ENCODE data around the gene CDC14B.
A peak's percentile ranks its signal among the peaks of the same experiment; 100 is the strongest.
"Not testable (repeated sequence)": the region's sequence is repeated elsewhere in the genome, so short reads cannot be mapped to it uniquely, and the experiment has no call there.

CDC14B gene

DNA sequence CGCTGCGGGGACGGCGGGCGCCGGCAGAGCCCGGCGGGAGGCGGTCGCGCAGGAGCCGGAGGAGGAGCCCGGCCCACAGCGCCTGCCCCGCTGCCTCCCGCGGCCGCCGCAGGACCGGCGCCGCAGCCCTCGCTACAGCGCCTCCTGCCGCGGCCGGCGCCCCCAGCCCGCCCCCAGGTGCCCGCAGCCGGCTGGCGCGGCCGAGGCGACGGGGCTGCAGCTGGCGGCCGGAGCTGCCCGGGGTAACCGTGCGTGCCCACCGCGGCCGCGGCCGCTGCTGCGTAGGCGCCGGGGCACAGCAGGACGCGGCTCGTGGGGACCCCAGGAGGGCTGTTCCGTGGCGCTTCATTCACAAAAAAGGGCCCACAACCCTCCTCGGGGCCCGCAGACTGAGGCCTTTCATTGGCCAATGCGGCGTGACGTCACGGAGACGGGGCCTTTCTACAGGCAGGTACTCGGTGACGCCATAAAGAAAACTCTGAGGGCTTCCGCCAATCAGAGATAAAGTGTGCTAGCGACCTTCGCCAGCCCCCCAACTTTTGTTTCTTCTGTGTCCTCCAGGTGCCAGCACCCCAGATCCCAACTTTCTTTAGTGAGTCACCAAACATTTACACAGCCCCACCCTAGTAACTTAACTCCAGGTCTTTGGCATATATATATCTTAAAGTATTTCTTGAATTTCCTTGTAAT, at the start of gene CDC14B:
CDC14B (minus strand) TSS at position 353 of the 690 bp plus-strand sequence. CDS start 465 bp downstream, outside the sequence.
- peak; percentile 80 for DNase-seq

- no peak for DNase-seq
Measured at GRCh38 chr9:96668868-96669534, 49.4 kb upstream of the CDC14B start.

DNA sequence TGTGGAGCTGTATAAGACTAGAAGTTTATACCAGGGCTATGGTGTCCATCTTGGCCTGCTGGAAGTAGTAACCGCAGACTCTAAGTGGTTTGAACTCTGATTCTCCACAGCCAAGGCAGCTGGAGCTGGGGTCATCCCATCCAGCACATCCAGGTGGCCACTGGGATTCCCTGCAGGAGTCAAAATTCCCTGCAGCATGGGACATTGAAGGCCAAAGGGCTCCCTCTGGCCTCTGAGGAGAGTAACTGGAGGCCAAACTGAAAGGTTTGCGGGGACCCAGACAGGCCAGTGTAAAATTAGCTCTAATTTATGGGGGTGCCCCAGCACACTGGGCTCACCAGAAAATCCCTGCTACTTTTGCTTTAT, 47.7 kb upstream of the CDC14B start:
- DNase-seq: no peak

DNA sequence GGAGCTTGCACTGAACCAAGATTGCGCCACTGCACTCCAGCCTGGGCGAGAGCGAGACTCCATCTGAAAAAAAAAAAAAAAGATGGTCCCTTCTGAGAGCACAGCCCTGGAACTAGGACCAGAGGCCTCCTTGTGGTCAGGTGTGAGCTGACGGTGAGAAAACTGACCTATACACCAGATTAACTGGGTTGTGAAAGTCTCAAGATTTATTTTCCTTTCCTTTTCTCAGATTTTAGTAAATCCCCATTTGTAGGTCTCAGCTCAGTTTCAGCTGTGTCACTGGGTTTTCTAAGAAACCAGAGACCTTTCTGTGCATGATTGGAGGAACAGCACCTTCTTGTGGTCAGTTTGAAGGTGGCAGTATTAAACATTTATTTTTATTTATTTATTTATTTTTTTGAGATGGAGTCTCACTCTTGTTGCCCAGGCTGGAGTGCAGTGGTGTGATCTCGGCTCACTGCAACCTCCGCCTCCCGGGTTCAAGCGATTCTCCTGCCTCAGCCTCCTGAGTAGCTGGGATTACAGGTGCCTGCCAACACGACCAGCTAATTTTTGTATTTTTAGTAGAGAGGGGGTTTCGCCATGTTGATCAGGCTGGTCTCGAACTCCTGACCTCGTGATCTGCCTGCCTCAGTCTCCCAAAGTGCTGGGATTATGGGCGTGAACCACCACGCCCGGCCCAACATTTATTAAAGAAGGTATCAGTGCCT, 47.2 kb upstream of the CDC14B start:
- DNase-seq: peak; percentile 57

DNA sequence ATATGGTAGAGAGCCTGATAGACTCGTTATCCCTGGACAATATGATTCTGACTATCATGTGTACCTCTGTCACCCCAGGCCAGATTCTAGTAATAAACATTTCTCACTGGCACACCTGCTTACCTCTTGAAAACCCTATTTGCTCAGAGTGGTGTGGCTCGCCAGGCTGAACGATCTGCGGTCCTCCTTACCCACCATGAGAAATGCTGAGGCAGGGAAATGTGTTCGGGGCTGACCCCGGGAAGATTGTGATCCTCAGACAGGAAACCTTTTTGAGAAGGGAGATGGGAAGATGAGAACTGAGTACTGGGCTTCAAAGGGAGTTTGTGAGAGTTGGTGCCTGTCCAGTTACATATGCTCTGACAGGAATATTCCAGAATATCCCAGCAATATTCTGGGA, 46.1 kb upstream of the CDC14B start:
- DNase-seq: no peak

- no peak for DNase-seq
Measured at GRCh38 chr9:96663506-96664120, 44.0 kb upstream of the CDC14B start.

GRCh38 chr9:96661711-96662110, 42.1 kb upstream of the CDC14B start:
- DNase-seq: no peak

GRCh38 chr9:96660692-96661248, 41.1 kb upstream of the CDC14B start:
- DNase-seq: no peak

GRCh38 chr9:96655198-96655851, 35.7 kb upstream of the CDC14B start, which contains the start of gene PRXL2C:
Gene PRXL2C (minus strand): TSS chr9:96655317. CDS start chr9:96655281, 36 bp downstream.
- peak; percentile 86 for DNase-seq

- DNase-seq: peak; percentile 91
Measured at GRCh38 chr9:96654450-96655197, 35.0 kb upstream of the CDC14B start.

DNA sequence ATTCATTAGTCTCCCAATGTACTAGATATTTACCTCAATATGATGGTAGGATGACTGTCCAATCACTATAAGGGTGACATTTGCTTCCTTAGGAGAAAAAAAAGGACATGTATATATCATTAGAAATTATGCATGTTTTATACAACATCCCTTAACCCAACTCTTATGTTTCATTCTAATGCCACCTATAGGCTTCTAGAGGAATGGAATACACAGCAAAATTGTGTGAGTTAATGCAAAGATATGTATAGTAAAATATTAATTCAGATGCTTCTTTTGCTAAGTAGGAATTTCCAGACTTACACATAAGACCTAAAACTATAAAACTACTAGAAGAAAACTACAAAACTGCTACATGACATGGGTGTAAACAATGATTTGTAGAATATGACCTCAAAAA, 32.0 kb upstream of the CDC14B start:
- peak; percentile 43 for DNase-seq

DNA sequence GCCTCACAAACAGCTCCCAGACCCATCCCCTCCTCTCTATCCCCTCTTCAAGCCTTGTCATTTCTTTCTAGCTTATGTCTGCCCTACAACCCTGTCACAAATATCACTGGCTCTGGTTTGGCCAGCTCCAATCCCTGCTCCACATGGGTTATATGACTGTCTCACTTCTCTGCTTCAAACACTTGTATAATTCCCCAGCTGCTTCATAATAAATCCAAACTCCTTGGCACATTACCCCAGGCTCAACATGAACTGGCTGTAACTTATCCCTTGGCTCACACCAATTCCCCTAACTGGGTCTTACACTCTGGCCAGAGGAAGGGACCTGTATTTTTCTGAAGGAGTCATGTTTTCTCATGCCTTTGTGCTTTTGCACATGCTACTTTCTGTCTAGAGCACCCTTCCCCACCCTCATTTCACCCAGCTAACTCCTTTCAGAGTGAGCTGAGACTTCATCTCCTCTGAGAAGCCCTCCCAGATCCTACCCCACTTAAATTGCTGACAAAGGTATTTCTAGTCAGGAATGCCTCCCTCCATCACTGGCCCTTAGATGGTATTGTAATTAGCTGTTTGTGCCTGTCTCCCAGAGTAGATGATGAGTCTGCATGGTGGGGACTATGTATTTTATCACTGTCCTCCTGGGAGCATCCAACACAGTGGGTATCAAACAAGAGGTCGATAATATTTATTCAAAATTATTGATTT, 30.1 kb upstream of the CDC14B start:
- no peak for DNase-seq

- DNase-seq: peak; percentile 17
Measured at GRCh38 chr9:96646081-96646991, 26.7 kb upstream of the CDC14B start.

DNA sequence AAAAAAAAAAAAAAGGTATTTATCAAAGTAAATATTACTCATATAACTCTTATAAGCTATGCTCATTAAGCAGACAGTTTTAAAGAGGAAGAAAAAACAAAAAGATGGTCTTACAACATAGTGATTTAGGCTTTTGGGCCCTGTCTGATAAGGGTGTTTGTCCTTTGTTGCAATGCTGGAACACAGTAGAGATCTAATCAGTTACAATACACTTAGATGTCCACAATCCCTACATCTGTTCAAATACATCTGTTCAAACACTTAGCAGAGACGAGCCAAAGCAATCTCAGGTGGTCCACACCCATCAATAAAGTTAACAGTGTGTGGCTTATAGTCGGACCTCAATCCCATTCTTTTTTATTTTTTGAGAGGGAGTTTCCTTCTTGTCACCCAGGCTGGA, 24.5 kb upstream of the CDC14B start:
- no peak for DNase-seq

GRCh38 chr9:96641514-96641913, 21.9 kb upstream of the CDC14B start:
- no peak for DNase-seq

- DNase-seq: no peak
Measured at GRCh38 chr9:96638606-96639364, 19.1 kb upstream of the CDC14B start.

- no peak for DNase-seq
Measured at GRCh38 chr9:96636368-96636767, 16.7 kb upstream of the CDC14B start.

- not testable (repeated sequence) for DNase-seq
Measured at GRCh38 chr9:96633579-96633978, 13.9 kb upstream of the CDC14B start.

DNA sequence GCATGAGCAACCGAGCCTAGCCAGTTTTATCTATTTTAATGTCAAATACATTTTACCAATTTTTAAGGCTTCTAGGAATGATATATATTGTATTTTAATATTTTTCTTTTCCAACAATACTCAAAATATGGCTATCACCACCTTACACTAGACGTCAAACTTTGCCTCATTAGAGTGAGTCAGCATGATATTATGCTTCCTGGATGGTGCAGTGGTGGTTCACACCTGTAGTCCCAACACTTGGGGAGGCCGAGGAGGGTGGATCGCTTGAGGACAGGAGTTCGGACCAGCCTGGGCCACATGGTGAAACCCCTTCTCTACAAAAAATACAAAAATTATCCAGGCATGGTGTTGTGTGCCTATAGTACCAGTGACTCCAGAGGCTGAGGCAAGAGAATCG, 7.3 kb upstream of the CDC14B start:
- no peak for DNase-seq
